NCI-H2196 treated with DMSO at 0.1 percent for 48 hours (cell line): ENCODE measurements around the gene SLC6A15.

Source experiments
- DNase-seq: peaks from one replicate; lab custom pipeline; 2025; ENCODE audit not compliant: unreplicated experiment; lab: John Stamatoyannopoulos, UW

The SLC6A15 gene

GRCh38 chr12:84810611-84811010 lies 102.0 kb downstream of the SLC6A15 start:
- no peak for DNase-seq
